ENCODE data around the gene SLC2A13. TPM values are rescaled to one million over a fixed set of nuclear protein-coding genes. Genes with fewer than 3 reads are reported as not detected.

Gene SLC2A13
- total and polyA plus RNA-seq, 4 donors, result 1.9 to 20.2 (median 6.9) TPM

GRCh38 chr12:40010899-40011774 lies 94.7 kb downstream of the SLC2A13 start:
- no peaks in the 10 kb centered on the region for H3K27me3 ChIP-seq (ENCODE audit: control insufficient read depth in 4 of 4, insufficient read depth in 4 of 4, low read length in 3 of 4)
- WGBS, result 53% methylated on average over 11 of the region's 11 CpGs
- peak overlapping the region in 2 of 3 donors; percentile 29 to 49 for H3K4me3 ChIP-seq (ENCODE audit: low read depth in 1 of 3, low read length in 3 of 3)
- peak; percentile 44 for DNase-seq (ENCODE audit: low spot score)
- H3K9ac ChIP-seq (ENCODE audit: low read depth in 1 of 2, low read length in 2 of 2), result peak overlapping the region in 1 of 2 donors; percentile 49
- peaks cover 2 to 7% (median 3%) of the 10 kb centered on the region in 4 donors for H3K4me1 ChIP-seq (ENCODE audit: control insufficient read depth in 4 of 4, insufficient read depth in 4 of 4, low read length in 3 of 4)
- no peaks in the 10 kb centered on the region for H3K36me3 ChIP-seq (ENCODE audit: control insufficient read depth in 4 of 4, insufficient read depth in 3 of 4, low read depth in 1 of 4, low read length in 3 of 4)
- no peaks in the 10 kb centered on the region for H3K9me3 ChIP-seq (ENCODE audit: control insufficient read depth in 4 of 4, low read length in 3 of 4)
- TF ChIP-seq FOXA1 (IDR thresholded peaks at IDR 0.05) (no peak), RAD21 (IDR thresholded peaks at IDR 0.05) (peak; percentile 85 to 88), HNF4A (conservative IDR thresholded peaks at IDR 0.05) (peak in 1 of 2 donors; percentile 21), YY1 (IDR thresholded peaks at IDR 0.05) (peak; percentile 41), CTCF (IDR thresholded peaks at IDR 0.05; ENCODE audit: low read depth, low read length, missing input control) (peak; percentile 76), GABPA (IDR thresholded peaks at IDR 0.05 in 1 of 2, conservative IDR thresholded peaks at IDR 0.05 in 1 of 2) (no peak), RXRA (IDR thresholded peaks at IDR 0.05) (no peak)
- H3K27ac ChIP-seq (ENCODE audit: low read depth in 1 of 2, low read length in 2 of 2), result peak overlapping the region in 1 of 2 donors; percentile 20

GRCh38 chr12:40002178-40003169 lies 103.4 kb downstream of the SLC2A13 start:
- WGBS, result 43% methylated on average over 4 of the region's 4 CpGs
- no peaks in the 10 kb centered on the region for H3K27me3 ChIP-seq (ENCODE audit: control insufficient read depth in 4 of 4, insufficient read depth in 4 of 4, low read length in 3 of 4)
- H3K4me1 ChIP-seq (ENCODE audit: control insufficient read depth in 4 of 4, insufficient read depth in 4 of 4, low read length in 3 of 4), result peaks cover 0 to 14% (median 8%) of the 10 kb centered on the region in 4 donors
- peaks cover 0 to 3% (median under 1%) of the 10 kb centered on the region in 4 donors for H3K9me3 ChIP-seq (ENCODE audit: control insufficient read depth in 4 of 4, low read length in 3 of 4)
- TF ChIP-seq YY1 (IDR thresholded peaks at IDR 0.05) (no peak), RAD21 (IDR thresholded peaks at IDR 0.05) (peak in 1 of 2 donors; percentile 26), HNF4A (conservative IDR thresholded peaks at IDR 0.05) (peak; percentile 52 to 85), EGR1 (IDR thresholded peaks at IDR 0.05; ENCODE audit: low read depth in 2 of 2) (no peak), CTCF (IDR thresholded peaks at IDR 0.05; ENCODE audit: low read depth, low read length, missing input control) (no peak), FOXA1 (IDR thresholded peaks at IDR 0.05) (peak; percentile 5), ATF3 (IDR thresholded peaks at IDR 0.05) (no peak), JUND (IDR thresholded peaks at IDR 0.05) (peak; percentile 30 to 44), MAX (IDR thresholded peaks at IDR 0.05) (no peak), NR2F2 (IDR thresholded peaks at IDR 0.05) (no peak), HNF4G (IDR thresholded peaks at IDR 0.05) (peak; percentile 52), SP1 (IDR thresholded peaks at IDR 0.05) (peak; percentile 41), ZBTB33 (IDR thresholded peaks at IDR 0.05) (no peak), GABPA (IDR thresholded peaks at IDR 0.05 in 1 of 2, conservative IDR thresholded peaks at IDR 0.05 in 1 of 2) (no peak), FOXA2 (IDR thresholded peaks at IDR 0.05) (no peak), TAF1 (conservative IDR thresholded peaks at IDR 0.05) (no peak), REST (IDR thresholded peaks at IDR 0.05) (no peak), RXRA (IDR thresholded peaks at IDR 0.05) (no peak)
- no peak overlapping the region for H3K27ac ChIP-seq (ENCODE audit: low read depth in 1 of 2, low read length in 2 of 2)
- no peak overlapping the region for H3K4me3 ChIP-seq (ENCODE audit: low read depth in 1 of 3, low read length in 3 of 3)
- H3K9ac ChIP-seq (ENCODE audit: low read depth in 1 of 2, low read length in 2 of 2), result no peak overlapping the region
- no peak for DNase-seq (ENCODE audit: low spot score)
- H3K36me3 ChIP-seq (ENCODE audit: control insufficient read depth in 4 of 4, insufficient read depth in 3 of 4, low read depth in 1 of 4, low read length in 3 of 4), result no peaks in the 10 kb centered on the region
